ENCODE data around the gene IFI6.

DNA sequence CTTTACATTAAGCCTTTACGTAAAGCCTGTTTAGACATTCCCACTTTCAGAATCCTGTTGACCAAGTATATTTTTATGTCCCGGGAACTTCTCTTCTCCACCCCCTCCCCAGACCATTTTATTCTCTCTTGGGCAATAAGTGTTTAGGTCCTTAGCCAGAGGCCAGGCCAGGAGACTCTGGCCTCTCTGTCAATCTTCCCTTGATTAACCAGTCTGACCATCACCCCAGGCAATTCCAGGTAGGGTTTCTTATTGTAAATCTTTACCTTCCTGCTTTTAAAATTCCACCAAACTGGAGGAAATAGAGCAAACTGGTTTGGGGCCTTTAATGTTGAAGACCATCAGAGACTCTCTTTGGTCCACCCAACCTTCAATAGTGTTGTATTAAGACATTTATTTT, 12.2 kb upstream of the IFI6 start:
- TF ChIP-seq, protein P1, sequence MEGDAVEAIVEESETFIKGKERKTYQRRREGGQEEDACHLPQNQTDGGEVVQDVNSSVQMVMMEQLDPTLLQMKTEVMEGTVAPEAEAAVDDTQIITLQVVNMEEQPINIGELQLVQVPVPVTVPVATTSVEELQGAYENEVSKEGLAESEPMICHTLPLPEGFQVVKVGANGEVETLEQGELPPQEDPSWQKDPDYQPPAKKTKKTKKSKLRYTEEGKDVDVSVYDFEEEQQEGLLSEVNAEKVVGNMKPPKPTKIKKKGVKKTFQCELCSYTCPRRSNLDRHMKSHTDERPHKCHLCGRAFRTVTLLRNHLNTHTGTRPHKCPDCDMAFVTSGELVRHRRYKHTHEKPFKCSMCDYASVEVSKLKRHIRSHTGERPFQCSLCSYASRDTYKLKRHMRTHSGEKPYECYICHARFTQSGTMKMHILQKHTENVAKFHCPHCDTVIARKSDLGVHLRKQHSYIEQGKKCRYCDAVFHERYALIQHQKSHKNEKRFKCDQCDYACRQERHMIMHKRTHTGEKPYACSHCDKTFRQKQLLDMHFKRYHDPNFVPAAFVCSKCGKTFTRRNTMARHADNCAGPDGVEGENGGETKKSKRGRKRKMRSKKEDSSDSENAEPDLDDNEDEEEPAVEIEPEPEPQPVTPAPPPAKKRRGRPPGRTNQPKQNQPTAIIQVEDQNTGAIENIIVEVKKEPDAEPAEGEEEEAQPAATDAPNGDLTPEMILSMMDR (IDR thresholded peaks at IDR 0.05): no peak
- no peak for TF ChIP-seq POLR2A (IDR thresholded peaks at IDR 0.05)

Measured in testis (tissue), 2 donors.